Activated T-helper 2 cell treated with anti-CD3 and anti-CD28 coated beads, Interferon-gamma antibody, Interleukin-2, Interleukin-4, amounts not matched to agents 10 μg/mL and 5 μg/mL and 100 μg/mL, durations not matched to agents 14 hours and 24 hours and 36 hours (primary cell): ENCODE results near the gene SPATA2. TPM values are rescaled to one million over a fixed set of nuclear protein-coding genes. Genes with fewer than 3 reads are reported as not detected.

Source experiments
- DNase-seq: peaks from one replicate; pipeline ENCODE4 v3.0.0; 2021; ENCODE audit warnings: low spot score
- H3K27ac Mint-ChIP-seq: one replicate; pipeline ENCODE4 v1.8.0; 2021; ENCODE audit warnings: mixed read lengths
- H3K27me3 Mint-ChIP-seq: one replicate; pipeline ENCODE4 v1.8.0; 2021; ENCODE audit warnings: low read depth, mixed read lengths
- H3K36me3 Mint-ChIP-seq: one replicate; pipeline ENCODE4 v1.8.0; 2021; ENCODE audit warnings: low read depth, mixed read lengths
- H3K4me1 Mint-ChIP-seq: one replicate; pipeline ENCODE4 v1.8.0; 2021; ENCODE audit warnings: low read depth, mixed read lengths
- H3K4me3 Mint-ChIP-seq: one replicate; pipeline ENCODE4 v1.8.0; 2021; ENCODE audit warnings: low read depth, mild to moderate bottlenecking, moderate library complexity, mixed read lengths
- H3K9me3 Mint-ChIP-seq: one replicate; pipeline ENCODE4 v1.8.0; 2021; ENCODE audit warnings: mixed read lengths
- intact Hi-C: fragments of 100-400 bp; cut with micrococcal nuclease; formaldehyde crosslinking; loops from one replicate; pipeline ENCODE4 v1.15.1; 2023
- total RNA-seq: library from RNA; stranded (reverse); gene quantifications from 2 replicates; pipeline ENCODE4 v1.2.3, GENCODE V29; 2022

SPATA2 gene
- total RNA-seq, 1 donor from 2014 or later: 8.5 TPM

GRCh38 chr20:49942303-49942702, 27.0 kb upstream of the SPATA2 start:
- no peak for DNase-seq
- H3K27me3 Mint-ChIP-seq: no peaks in the 10 kb centered on the region
- intact Hi-C loops: no loop called here
- H3K27ac Mint-ChIP-seq: no peak overlapping the region
- peaks cover 73% of the 10 kb centered on the region for H3K36me3 Mint-ChIP-seq
- H3K4me3 Mint-ChIP-seq: no peak overlapping the region
- H3K9me3 Mint-ChIP-seq: no peaks in the 10 kb centered on the region
- peaks cover 26% of the 10 kb centered on the region for H3K4me1 Mint-ChIP-seq

GRCh38 chr20:49941456-49941855, 26.1 kb upstream of the SPATA2 start:
- Mint-ChIP-seq H3K9me3 (no peaks in the 10 kb centered on the region), H3K27me3 (no peaks in the 10 kb centered on the region), H3K27ac (no peak overlapping the region), H3K36me3 (peaks cover 64% of the 10 kb centered on the region), H3K4me1 (peaks cover 30% of the 10 kb centered on the region), H3K4me3 (no peak overlapping the region)
- intact Hi-C loops: no loop called here
- no peak for DNase-seq

- H3K36me3 Mint-ChIP-seq: peaks cover 40% of the 10 kb centered on the region
- H3K4me3 Mint-ChIP-seq: peak overlapping the region; percentile 90
- peaks cover 36% of the 10 kb centered on the region for H3K4me1 Mint-ChIP-seq
- no peak for DNase-seq
- H3K27me3 Mint-ChIP-seq: no peaks in the 10 kb centered on the region
- H3K9me3 Mint-ChIP-seq: no peaks in the 10 kb centered on the region
- H3K27ac Mint-ChIP-seq: peak overlapping the region; percentile 24
- intact Hi-C loops: loop anchor here (5.0 kb wide), 1 partner anchor 401 kb away; no protein-coding TSS in a partner anchor
These were observed 23.1 kb upstream of the SPATA2 start for GRCh38 chr20:49938173-49939163.

GRCh38 chr20:49937027-49937929, 21.9 kb upstream of the SPATA2 start:
- Mint-ChIP-seq H3K4me3 (peak overlapping the region; percentile 90), H3K36me3 (peaks cover 29% of the 10 kb centered on the region), H3K27me3 (no peaks in the 10 kb centered on the region), H3K9me3 (no peaks in the 10 kb centered on the region), H3K4me1 (peaks cover 36% of the 10 kb centered on the region), H3K27ac (peak overlapping the region; percentile 67)
- DNase-seq: no peak
- intact Hi-C loops: loop anchor here (2.0 to 5.0 kb wide), 2 partner anchors 22 to 400 kb away; partner anchors contain the start of gene SPATA2

GRCh38 chr20:49936153-49937026, 21.1 kb upstream of the SPATA2 start, which contains the start of gene RNF114:
Gene RNF114 (plus strand): TSS chr20:49936397. CDS start chr20:49936413, 16 bp downstream.
- Mint-ChIP-seq H3K4me3 (peak within 1 kb of the TSS; percentile 90), H3K27me3 (no peaks in the 10 kb centered on the region), H3K27ac (peak within 1 kb of the TSS; percentile 67), H3K36me3 (peaks cover 26% of the 10 kb centered on the region), H3K9me3 (no peaks in the 10 kb centered on the region), H3K4me1 (peaks cover 36% of the 10 kb centered on the region)
- intact Hi-C loops: loop anchor here (2.0 to 5.0 kb wide), 2 partner anchors 22 to 399 kb away; partner anchors contain the start of gene SPATA2
- DNase-seq: peak; percentile 78

GRCh38 chr20:49935746-49936152, 20.4 kb upstream of the SPATA2 start:
- H3K36me3 Mint-ChIP-seq: peaks cover 19% of the 10 kb centered on the region
- no peak overlapping the region for H3K27ac Mint-ChIP-seq
- peaks cover 31% of the 10 kb centered on the region for H3K4me1 Mint-ChIP-seq
- no peak for DNase-seq
- intact Hi-C loops: loop anchor here (2.0 to 5.0 kb wide), 2 partner anchors 21 to 398 kb away; partner anchors contain the start of gene SPATA2
- H3K27me3 Mint-ChIP-seq: peaks cover under 1% of the 10 kb centered on the region
- H3K9me3 Mint-ChIP-seq: no peaks in the 10 kb centered on the region
- H3K4me3 Mint-ChIP-seq: peak overlapping the region; percentile 41

- DNase-seq: no peak
- no peaks in the 10 kb centered on the region for H3K36me3 Mint-ChIP-seq
- peaks cover 10% of the 10 kb centered on the region for H3K4me1 Mint-ChIP-seq
- no peak overlapping the region for H3K27ac Mint-ChIP-seq
- H3K4me3 Mint-ChIP-seq: no peak overlapping the region
- H3K27me3 Mint-ChIP-seq: peaks cover 3% of the 10 kb centered on the region
- H3K9me3 Mint-ChIP-seq: no peaks in the 10 kb centered on the region
- intact Hi-C loops: loop anchor here (5.0 to 10.0 kb wide), 2 partner anchors 317 to 604 kb away; no protein-coding TSS in a partner anchor
These were observed 13.8 kb upstream of the SPATA2 start for GRCh38 chr20:49929142-49929494.

GRCh38 chr20:49928411-49929141, 13.2 kb upstream of the SPATA2 start:
- H3K36me3 Mint-ChIP-seq: no peaks in the 10 kb centered on the region
- H3K4me3 Mint-ChIP-seq: no peak overlapping the region
- no peaks in the 10 kb centered on the region for H3K9me3 Mint-ChIP-seq
- peaks cover 3% of the 10 kb centered on the region for H3K27me3 Mint-ChIP-seq
- intact Hi-C loops: loop anchor here (5.0 to 10.0 kb wide), 2 partner anchors 316 to 604 kb away; no protein-coding TSS in a partner anchor
- H3K27ac Mint-ChIP-seq: peak overlapping the region; percentile 49
- peak; percentile 71 for DNase-seq
- H3K4me1 Mint-ChIP-seq: peaks cover 6% of the 10 kb centered on the region

GRCh38 chr20:49925901-49926454, 10.6 kb upstream of the SPATA2 start:
- H3K36me3 Mint-ChIP-seq: no peaks in the 10 kb centered on the region
- H3K9me3 Mint-ChIP-seq: no peaks in the 10 kb centered on the region
- no peak overlapping the region for H3K4me3 Mint-ChIP-seq
- intact Hi-C loops: loop anchor here (5.0 to 10.0 kb wide), 2 partner anchors 314 to 601 kb away; no protein-coding TSS in a partner anchor
- no peak overlapping the region for H3K27ac Mint-ChIP-seq
- DNase-seq: no peak
- H3K4me1 Mint-ChIP-seq: peaks cover 6% of the 10 kb centered on the region
- peaks cover 3% of the 10 kb centered on the region for H3K27me3 Mint-ChIP-seq

- H3K4me3 Mint-ChIP-seq: no peak overlapping the region
- intact Hi-C loops: loop anchor here (10.0 kb wide), 1 partner anchor 599 kb away; no protein-coding TSS in a partner anchor
- H3K27me3 Mint-ChIP-seq: no peaks in the 10 kb centered on the region
- DNase-seq: no peak
- no peaks in the 10 kb centered on the region for H3K9me3 Mint-ChIP-seq
- H3K4me1 Mint-ChIP-seq: peaks cover 6% of the 10 kb centered on the region
- H3K27ac Mint-ChIP-seq: no peak overlapping the region
- no peaks in the 10 kb centered on the region for H3K36me3 Mint-ChIP-seq
These were observed 8.9 kb upstream of the SPATA2 start for GRCh38 chr20:49924247-49924646.

- Mint-ChIP-seq H3K4me3 (no peak overlapping the region), H3K4me1 (peaks cover 12% of the 10 kb centered on the region), H3K36me3 (no peaks in the 10 kb centered on the region), H3K27ac (no peak overlapping the region), H3K9me3 (no peaks in the 10 kb centered on the region), H3K27me3 (no peaks in the 10 kb centered on the region)
- no peak for DNase-seq
- intact Hi-C loops: no loop called here
These were observed 4.1 kb upstream of the SPATA2 start for GRCh38 chr20:49919461-49919860.
